Ishikawa (cell line): Measurements from ENCODE around the gene ENDOG.

Source experiments
- CEBPB ChIP-seq: IDR thresholded peaks from 2 replicates; pipeline ENCODE4 v1.6.1; 2012
- CREB1 ChIP-seq: IDR thresholded peaks from 2 replicates; pipeline ENCODE4 v1.6.1; 2012; ENCODE audit warnings: low read depth
- EGR1 ChIP-seq: IDR thresholded peaks from 2 replicates; pipeline ENCODE4 v1.6.1; 2012
- EP300 ChIP-seq: IDR thresholded peaks from 2 replicates; pipeline ENCODE4 v1.6.1; 2012; ENCODE audit warnings: borderline replicate concordance
- FOXM1 ChIP-seq: IDR thresholded peaks from 2 replicates; pipeline ENCODE4 v1.6.1; 2012; ENCODE audit warnings: low read depth, borderline replicate concordance
- NFIC ChIP-seq: IDR thresholded peaks from 2 replicates; pipeline ENCODE4 v1.6.1; 2012
- RAD21 ChIP-seq: IDR thresholded peaks from 2 replicates; pipeline ENCODE4 v1.6.1; 2012; ENCODE audit warnings: low read depth
- REST ChIP-seq: IDR thresholded peaks from 2 replicates; pipeline ENCODE4 v1.6.1; 2012; ENCODE audit warnings: low read depth, mild to moderate bottlenecking
- TAF1 ChIP-seq: IDR thresholded peaks from 2 replicates; pipeline ENCODE4 v1.6.1; 2012; ENCODE audit warnings: low read depth, mild to moderate bottlenecking
- TCF12 ChIP-seq: IDR thresholded peaks from 2 replicates; pipeline ENCODE4 v1.6.1; 2012; ENCODE audit warnings: low read depth
- TEAD4 ChIP-seq: IDR thresholded peaks from 2 replicates; pipeline ENCODE4 v1.6.1; 2012
- YY1 ChIP-seq: IDR thresholded peaks from 2 replicates; pipeline ENCODE4 v1.6.1; 2012; ENCODE audit warnings: low read depth
- ZBTB7A ChIP-seq: IDR thresholded peaks from 2 replicates; pipeline ENCODE4 v1.6.1; 2012; ENCODE audit warnings: low read depth
- TF ChIP-seq, protein P1 (sequence below): IDR thresholded peaks from 2 replicates; pipeline ENCODE4 v1.6.1; 2012
- TF ChIP-seq, protein P2 (sequence below): IDR thresholded peaks from 2 replicates; pipeline ENCODE4 v1.6.1; 2012

Gene ENDOG

GRCh38 chr9:128788445-128788844 is 29.9 kb upstream of the ENDOG start:
- TF ChIP-seq FOXM1: no peak
- TF ChIP-seq EGR1: no peak
- TF ChIP-seq ZBTB7A: no peak
- TF ChIP-seq, protein P1, sequence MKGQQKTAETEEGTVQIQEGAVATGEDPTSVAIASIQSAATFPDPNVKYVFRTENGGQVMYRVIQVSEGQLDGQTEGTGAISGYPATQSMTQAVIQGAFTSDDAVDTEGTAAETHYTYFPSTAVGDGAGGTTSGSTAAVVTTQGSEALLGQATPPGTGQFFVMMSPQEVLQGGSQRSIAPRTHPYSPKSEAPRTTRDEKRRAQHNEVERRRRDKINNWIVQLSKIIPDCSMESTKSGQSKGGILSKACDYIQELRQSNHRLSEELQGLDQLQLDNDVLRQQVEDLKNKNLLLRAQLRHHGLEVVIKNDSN: no peak

- TF ChIP-seq, protein P1: no peak
- TF ChIP-seq YY1 (no peak), REST (no peak), TEAD4 (no peak), TCF12 (no peak), ZBTB7A (no peak), FOXM1 (no peak), CREB1 (no peak)
These were observed 27.8 kb upstream of the ENDOG start for GRCh38 chr9:128790536-128790935.

DNA sequence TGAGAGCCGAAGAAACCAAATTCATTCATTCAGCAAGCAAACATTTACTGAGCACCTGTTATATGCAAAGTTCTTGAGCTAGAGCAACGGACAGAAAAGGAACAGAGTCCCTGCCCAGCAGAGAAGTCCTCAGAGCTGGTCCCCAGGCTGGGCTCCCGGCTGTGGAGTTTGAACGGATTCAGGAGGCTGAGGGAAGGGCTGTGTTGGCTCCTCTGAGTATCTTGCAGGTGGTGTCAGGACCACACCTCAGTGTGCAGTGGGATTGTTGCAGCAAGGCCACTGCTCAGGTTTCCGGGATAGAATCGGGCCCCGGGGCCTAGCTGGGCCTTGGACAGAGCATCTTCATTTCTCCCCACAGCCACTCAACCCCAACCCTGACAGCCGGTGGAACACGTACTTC is 26.2 kb upstream of the ENDOG start:
- TF ChIP-seq REST: no peak
- no peak for TF ChIP-seq EGR1
- no peak for TF ChIP-seq EP300
- TF ChIP-seq CEBPB: no peak
- TF ChIP-seq TEAD4: no peak
- TF ChIP-seq ZBTB7A: no peak
- TF ChIP-seq, protein P2, sequence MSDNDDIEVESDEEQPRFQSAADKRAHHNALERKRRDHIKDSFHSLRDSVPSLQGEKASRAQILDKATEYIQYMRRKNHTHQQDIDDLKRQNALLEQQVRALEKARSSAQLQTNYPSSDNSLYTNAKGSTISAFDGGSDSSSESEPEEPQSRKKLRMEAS: no peak
- TF ChIP-seq, protein P1: no peak
- no peak for TF ChIP-seq FOXM1

- no peak for TF ChIP-seq FOXM1
- TF ChIP-seq NFIC: no peak
- TF ChIP-seq REST: no peak
- TF ChIP-seq CEBPB: no peak
- no peak for TF ChIP-seq TCF12
- TF ChIP-seq CREB1: no peak
- TF ChIP-seq ZBTB7A: no peak
- TF ChIP-seq EGR1: no peak
- TF ChIP-seq EP300: no peak
- no peak for TF ChIP-seq TEAD4
- TF ChIP-seq, protein P2: no peak
- TF ChIP-seq TAF1: no peak
- TF ChIP-seq, protein P1: no peak
- no peak for TF ChIP-seq RAD21
These were observed 25.2 kb upstream of the ENDOG start for GRCh38 chr9:128792978-128793686.
